ENCODE data around the gene TF. TPM values are rescaled to one million over a fixed set of nuclear protein-coding genes. Genes with fewer than 3 reads are reported as not detected.

TF gene
- total RNA-seq, 1 experiment from 2014 or later = 0.09 TPM

- no peaks in the 10 kb centered on the region for H3K9me3 Mint-ChIP-seq
- Histone ChIP-seq H3K56ac (ENCODE audit: insufficient read length, low read depth, low read length) (no peak overlapping the region), H3K27me3 (ENCODE audit: insufficient read depth, low read length) (no peaks in the 10 kb centered on the region), H4K5ac (ENCODE audit: insufficient read length, low read depth, low read length) (no peak overlapping the region), H3K27ac (ENCODE audit: insufficient read length, low read depth, low read length) (no peak overlapping the region), H3K4me2 (ENCODE audit: insufficient read depth, insufficient read length, low read length) (no peak overlapping the region), H3K23ac (ENCODE audit: insufficient read length, low read depth, low read length) (no peak overlapping the region), H3K23me2 (ENCODE audit: insufficient read length, low read depth, low read length, poor library complexity, severe bottlenecking) (no peaks in the 10 kb centered on the region), H3K4me1 (ENCODE audit: insufficient read depth, low read length) (no peaks in the 10 kb centered on the region), H2BK20ac (ENCODE audit: low read depth, low read length, poor library complexity, severe bottlenecking) (no peak overlapping the region), H3K18ac (ENCODE audit: insufficient read length, low read depth, low read length) (no peak overlapping the region), H2BK15ac (ENCODE audit: low read depth, low read length) (no peak overlapping the region), H3K14ac (ENCODE audit: insufficient read depth, low read length) (no peak overlapping the region), H4K91ac (ENCODE audit: insufficient read length, low read depth, low read length) (no peak overlapping the region), H3K79me1 (ENCODE audit: insufficient read depth, low read depth, low read length, poor library complexity, severe bottlenecking) (no peaks in the 10 kb centered on the region), H2BK12ac (ENCODE audit: insufficient read length, low read depth, low read length) (no peak overlapping the region), H4K20me1 (ENCODE audit: control insufficient read depth, insufficient read depth, insufficient read length) (no peaks in the 10 kb centered on the region), H3K9ac (ENCODE audit: extremely low read depth, insufficient read length, low read length) (no peak overlapping the region), H3K9me3 (ENCODE audit: control insufficient read depth, low read depth, low read length) (no peaks in the 10 kb centered on the region), H4K8ac (replicated peaks; ENCODE audit: insufficient read length, low read depth, low read length) (no peak overlapping the region), H2AFZ (ENCODE audit: low read length) (no peak overlapping the region), H3K4ac (ENCODE audit: low read depth, low read length) (no peak overlapping the region), H3K79me2 (ENCODE audit: insufficient read depth, low read length) (no peaks in the 10 kb centered on the region), H3T11ph (ENCODE audit: low read length) (no peak overlapping the region), H2BK120ac (ENCODE audit: low read depth, low read length, poor library complexity, severe bottlenecking) (no peak overlapping the region), H2AK5ac (ENCODE audit: insufficient read length, low read length) (no peak overlapping the region), H2BK5ac (ENCODE audit: insufficient read length, low read length) (no peak overlapping the region)
- DNase-seq = no peak
- no CpG with 5 or more reads among the region's 2 CpGs for WGBS (ENCODE audit: extremely low coverage, insufficient read length, low lambda C conversion rate)
- peaks cover 15% of the 10 kb centered on the region for H3K27me3 Mint-ChIP-seq (ENCODE audit: low read depth)
- no peak overlapping the region for H3K27ac Mint-ChIP-seq
- no peak for TF ChIP-seq CTCF (conservative IDR thresholded peaks at IDR 0.05)
- no peaks in the 10 kb centered on the region; a peak in 1 of 7 replicates for H3K36me3 Mint-ChIP-seq (ENCODE audit: insufficient read depth in 1 of 3, low read depth in 3 of 3)
- peaks cover 25 to 26% of the 10 kb centered on the region in 2 experiments for H3K4me1 Mint-ChIP-seq
- H3K4me3 Mint-ChIP-seq = no peak overlapping the region
Measured at GRCh38 chr3:133759740-133760305, 13.6 kb downstream of the TF start.

Data from H9 (cell line).